Ammon's horn (tissue), 1 donor: ENCODE measurements around the gene ACOT11.

Source experiments
- DNase-seq: peaks from one replicate; pipeline ENCODE4 v3.0.0-alpha.2; 2016; ENCODE audit warnings: low spot score

Gene ACOT11

GRCh38 chr1:54537611-54538010 lies 10.4 kb upstream of the ACOT11 start:
- no peak for DNase-seq

GRCh38 chr1:54538538-54538937 lies 9.5 kb upstream of the ACOT11 start:
- no peak for DNase-seq

GRCh38 chr1:54540582-54541295 lies 7.3 kb upstream of the ACOT11 start:
- no peak for DNase-seq

- peak; percentile 67 for DNase-seq
Measured at GRCh38 chr1:54542120-54542961, 5.7 kb upstream of the ACOT11 start.

GRCh38 chr1:54542962-54543539 lies 5.0 kb upstream of the ACOT11 start:
- no peak for DNase-seq

- DNase-seq = peak; percentile 14
Measured at GRCh38 chr1:54543729-54544496, 4.1 kb upstream of the ACOT11 start.

- DNase-seq = no peak
Measured at GRCh38 chr1:54545916-54546635, 2.0 kb upstream of the ACOT11 start.

GRCh38 chr1:54546651-54547401 lies 1.2 kb upstream of the ACOT11 start:
- DNase-seq = peak; percentile 36

- peak; percentile 56 for DNase-seq
Measured at GRCh38 chr1:54548389-54549044, 489 bp downstream of the ACOT11 start.

GRCh38 chr1:54549181-54549924 lies 1.3 kb downstream of the ACOT11 start:
- peak; percentile 19 for DNase-seq

- DNase-seq = no peak
Measured at GRCh38 chr1:54551891-54552290, 3.9 kb downstream of the ACOT11 start.

- DNase-seq = no peak
Measured at GRCh38 chr1:54553602-54554313, 5.7 kb downstream of the ACOT11 start.

- DNase-seq = no peak
Measured at GRCh38 chr1:54556110-54556509, 8.1 kb downstream of the ACOT11 start.

- DNase-seq = no peak
Measured at GRCh38 chr1:54557671-54558355, 9.8 kb downstream of the ACOT11 start.

GRCh38 chr1:54558434-54559030 lies 10.5 kb downstream of the ACOT11 start:
- no peak for DNase-seq

GRCh38 chr1:54559111-54559548 lies 11.1 kb downstream of the ACOT11 start:
- no peak for DNase-seq

- DNase-seq = no peak
Measured at GRCh38 chr1:54559771-54560231, 11.8 kb downstream of the ACOT11 start.
